GM21390 (cell line): Measurements from ENCODE around the gene IKZF1.

Experiments
- ATAC-seq: cut with Tn5 transposase; IDR thresholded peaks from one replicate; pipeline ENCODE4 v1.9.1; 2021; ENCODE audit not compliant: unreplicated experiment

The IKZF1 gene

DNA sequence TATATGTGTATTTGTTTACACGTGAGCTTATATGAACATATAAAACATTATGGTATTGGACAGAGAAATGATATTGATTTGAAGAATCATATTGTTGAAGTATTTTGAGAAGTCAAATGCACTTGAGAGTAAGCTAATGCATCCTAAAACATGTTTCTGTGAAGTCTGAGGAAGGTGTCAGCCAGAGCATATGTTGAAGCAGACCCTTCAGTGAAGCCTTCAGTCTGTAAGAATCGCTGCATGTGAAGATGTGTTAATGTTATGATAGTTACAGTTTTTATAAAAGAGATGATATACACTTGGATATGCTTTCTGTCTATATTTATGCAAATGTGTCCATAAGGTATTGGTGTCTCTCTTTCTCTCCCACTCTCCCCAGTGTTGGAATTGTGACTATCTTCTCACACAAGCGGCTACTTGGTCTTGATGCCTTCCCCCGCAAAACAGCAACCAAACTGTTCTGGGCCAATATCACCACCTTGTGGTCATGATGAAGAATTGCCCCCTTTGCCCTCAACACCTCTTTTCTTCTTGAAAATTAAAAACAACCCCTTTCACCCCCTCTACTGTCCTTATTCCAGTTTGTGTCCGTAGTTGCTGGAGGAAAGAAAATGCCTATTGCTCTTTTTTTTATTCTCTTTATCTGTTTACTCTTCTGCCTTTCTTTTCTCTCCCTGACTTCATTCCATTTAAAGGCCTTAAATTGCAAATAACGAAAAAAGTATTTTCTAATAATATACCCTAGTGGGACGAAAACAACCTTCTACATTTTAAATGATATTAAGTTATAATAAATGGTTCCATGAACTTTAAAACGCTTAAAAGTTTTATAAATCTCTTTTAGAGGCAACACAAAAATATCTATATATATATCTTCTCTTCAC, 64.9 kb downstream of the IKZF1 start:
- no peak for ATAC-seq

DNA sequence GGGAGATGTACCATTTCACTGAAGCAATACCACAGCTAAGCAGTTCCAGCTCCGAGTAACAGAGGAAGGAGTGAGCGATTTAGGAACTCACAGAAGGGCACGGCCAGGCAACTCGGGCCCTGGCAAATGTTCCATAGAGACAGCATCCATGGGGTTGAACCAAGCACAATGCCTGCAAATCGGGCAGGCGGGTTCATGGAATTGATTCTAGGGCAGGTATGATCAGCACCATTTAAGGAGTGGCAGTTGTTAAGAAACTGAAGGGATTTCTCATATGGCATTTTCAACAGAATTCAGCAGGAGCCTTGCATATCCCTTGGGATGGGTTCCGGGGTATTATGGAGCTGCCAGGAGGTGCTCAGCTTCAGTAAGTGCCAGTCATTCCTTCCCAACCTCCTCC, 66.4 kb downstream of the IKZF1 start:
- no peak for ATAC-seq

DNA sequence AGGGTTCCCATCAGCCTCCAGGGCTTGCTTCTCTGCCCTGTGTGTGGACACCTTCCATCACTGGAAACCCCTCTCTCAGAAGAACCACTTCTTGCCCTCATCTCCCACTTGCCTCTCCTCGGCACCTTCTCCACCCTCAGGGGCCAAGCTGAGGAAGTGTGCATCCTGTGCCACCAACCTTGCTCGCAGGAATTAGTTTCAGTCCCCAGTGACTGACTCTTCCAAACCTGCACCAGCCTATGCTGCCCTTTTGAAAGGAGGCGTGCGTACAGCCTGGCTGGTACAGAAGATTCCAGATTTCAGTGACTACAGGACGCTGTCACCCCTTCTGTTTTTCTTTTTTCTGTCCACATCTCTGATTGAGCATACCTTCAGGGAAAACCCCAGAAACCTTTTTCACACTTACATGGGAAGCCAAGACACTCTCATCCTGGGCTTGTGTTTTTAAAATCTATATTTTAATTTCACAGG, 67.1 kb downstream of the IKZF1 start:
- ATAC-seq: no peak

DNA sequence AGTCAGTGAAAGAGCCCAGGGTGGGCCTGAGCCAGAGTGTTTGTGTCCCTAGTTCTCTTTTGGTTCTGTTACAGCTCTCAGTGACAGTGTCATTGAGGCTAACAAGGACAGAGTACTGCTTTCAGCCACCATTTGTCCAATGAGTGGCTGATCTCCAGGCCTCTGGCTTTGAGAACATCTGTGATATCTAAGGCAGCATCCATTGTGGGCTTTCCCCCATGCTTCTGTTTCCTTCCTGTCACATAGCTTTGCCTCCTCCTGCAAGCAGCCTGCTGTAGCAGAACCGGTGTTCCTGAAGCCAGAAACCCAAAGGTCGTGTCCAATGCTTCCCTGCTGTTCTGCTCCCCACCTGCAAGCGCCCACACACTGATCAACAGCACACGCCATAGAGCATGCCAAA, 68.4 kb downstream of the IKZF1 start:
- ATAC-seq: no peak

DNA sequence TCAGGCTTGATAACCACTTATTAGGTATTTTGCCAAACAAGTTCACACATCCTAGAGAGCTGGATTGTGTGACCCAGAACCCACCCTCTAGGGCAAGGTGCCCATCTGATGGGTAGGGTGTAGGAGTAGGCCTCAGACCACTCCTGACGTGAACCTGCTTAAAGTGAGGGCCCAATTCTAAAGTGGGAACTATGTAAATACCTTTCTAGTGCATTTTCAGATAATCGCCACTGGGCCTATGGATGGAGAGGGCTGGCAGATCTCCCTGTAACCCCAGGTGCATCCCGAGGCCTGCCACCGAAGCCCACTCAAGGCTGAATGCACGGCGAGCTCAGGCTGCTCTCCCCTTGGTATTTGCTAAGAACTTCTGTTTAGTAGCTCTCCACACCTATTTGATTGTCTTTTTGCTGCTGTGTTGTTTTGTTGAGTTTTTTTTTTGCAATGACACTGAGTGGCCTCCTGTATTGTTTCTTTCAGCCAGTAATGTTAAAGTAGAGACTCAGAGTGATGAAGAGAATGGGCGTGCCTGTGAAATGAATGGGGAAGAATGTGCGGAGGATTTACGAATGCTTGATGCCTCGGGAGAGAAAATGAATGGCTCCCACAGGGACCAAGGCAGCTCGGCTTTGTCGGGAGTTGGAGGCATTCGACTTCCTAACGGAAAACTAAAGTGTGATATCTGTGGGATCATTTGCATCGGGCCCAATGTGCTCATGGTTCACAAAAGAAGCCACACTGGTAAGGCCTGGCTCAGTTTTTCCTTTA, 71.7 kb downstream of the IKZF1 start:
- no peak for ATAC-seq

DNA sequence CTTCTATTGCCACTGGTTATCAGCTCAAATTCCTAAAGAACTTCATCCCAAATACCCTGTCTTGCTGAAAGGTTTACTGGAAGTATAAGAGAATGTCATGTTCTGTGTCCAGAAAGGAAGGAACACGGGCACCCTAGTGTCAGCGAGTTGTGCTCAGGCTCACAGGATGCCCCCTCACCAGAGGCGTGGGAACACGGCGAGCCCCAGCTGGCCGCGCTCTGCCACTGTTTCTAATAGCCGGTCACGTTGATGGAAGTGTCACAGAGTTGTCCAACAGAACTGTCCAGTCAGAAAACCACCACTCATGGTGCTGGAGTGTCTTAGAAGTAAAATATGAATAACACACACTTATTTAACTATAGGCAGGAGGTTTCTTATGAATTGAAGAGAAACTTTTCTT, 72.8 kb downstream of the IKZF1 start:
- no peak for ATAC-seq

DNA sequence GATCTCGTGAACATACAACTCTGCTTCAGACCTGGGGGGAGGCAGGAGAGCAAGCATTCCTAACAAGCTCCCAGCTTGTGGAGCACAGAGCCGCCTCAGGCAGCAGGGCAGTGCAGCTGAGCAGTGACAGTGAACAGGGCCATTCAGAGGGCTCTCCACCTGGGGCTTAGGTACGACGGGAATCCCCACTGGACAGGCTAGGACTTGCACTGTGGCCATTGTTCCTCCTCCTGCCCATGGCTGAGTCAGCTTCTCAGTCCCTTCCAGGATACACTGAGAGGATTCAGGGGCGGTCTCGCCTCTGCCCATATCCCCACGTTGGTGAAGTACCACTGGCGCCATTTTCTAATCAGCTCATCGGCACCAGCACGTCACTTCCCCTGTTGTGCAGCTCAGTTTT, 74.6 kb downstream of the IKZF1 start:
- ATAC-seq: no peak

DNA sequence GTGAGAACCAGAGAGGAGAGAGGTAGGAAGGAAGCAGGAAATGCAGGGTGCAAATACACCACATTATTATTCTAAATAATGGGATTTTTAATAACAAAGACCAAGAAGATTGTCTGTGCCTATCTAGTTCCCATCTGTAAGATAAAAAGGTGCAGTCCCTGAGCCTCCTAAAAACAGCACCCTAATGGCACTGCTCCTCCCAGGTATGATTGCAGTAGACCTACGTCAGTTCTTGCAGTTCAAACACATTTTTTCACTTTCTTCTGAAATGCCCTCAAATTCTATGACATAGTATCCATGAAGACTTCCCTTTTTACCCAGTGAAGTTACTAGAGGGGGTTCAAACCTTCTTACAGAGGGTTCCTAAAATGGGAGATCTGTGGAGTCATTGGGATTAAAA, 75.0 kb downstream of the IKZF1 start:
- no peak for ATAC-seq

DNA sequence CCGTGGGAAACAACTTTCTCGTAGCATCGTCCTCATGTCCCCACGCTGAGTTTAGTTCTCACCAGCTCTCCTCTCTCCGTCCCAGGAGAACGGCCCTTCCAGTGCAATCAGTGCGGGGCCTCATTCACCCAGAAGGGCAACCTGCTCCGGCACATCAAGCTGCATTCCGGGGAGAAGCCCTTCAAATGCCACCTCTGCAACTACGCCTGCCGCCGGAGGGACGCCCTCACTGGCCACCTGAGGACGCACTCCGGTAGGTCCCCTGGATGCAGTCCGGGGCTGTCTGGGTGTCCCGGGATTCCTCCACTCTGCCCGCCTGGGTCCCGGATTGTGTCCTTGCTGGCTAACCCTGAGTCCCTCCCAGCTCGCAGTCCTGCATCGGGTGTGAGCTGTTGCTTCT, 77.9 kb downstream of the IKZF1 start:
- no peak for ATAC-seq

DNA sequence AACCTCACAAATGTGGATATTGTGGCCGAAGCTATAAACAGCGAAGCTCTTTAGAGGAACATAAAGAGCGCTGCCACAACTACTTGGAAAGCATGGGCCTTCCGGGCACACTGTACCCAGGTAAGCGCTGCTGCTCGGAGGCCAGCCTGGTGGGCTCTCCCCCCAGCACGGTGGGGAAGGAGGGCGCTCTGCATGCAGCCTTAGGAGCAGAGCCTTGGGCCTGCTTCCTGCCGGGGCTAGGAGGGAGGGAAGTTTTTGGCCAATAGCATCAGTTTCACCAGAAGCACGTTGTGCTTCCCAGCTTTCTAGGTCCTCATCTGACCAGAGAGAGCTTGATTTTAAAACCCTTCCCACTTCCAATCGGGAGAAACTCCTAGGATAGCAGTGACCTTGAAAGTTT, 82.8 kb downstream of the IKZF1 start:
- ATAC-seq: no peak

DNA sequence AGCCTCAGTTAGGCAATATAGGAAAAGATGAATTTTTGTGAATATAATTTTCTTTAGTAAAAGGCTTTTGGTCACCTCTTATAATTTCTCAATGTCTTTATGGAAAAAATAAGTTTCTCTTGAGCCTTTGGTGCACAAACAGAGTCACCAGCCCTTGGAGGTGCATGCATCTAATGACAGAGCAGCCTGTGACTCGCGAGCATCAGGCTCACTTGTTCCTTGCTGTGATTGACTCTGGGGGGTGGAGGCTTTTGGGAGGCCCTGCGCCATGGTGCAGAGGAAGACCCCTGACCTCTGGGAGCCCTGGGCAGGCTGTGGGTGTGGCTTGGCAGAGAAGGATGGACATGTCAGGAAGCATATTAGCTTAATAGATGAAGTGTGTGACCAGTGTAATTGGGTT, 85.4 kb downstream of the IKZF1 start:
- ATAC-seq: no peak

DNA sequence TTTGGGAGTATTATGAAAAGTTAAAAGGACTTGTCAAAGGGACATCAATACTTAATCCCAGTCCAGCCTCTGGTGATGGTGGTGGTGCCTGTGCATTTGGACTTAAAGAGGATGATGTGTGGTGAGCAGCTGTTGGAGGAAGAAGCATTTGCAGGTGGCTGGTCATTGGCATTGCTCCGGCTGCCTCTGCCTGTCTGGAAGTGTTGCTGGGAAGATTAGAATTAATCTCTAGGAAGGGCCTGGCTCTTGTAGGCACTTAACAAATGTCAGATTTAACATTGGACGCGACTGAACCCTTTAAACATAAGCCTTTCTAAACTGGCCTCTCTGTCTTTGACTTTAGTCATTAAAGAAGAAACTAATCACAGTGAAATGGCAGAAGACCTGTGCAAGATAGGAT, 86.9 kb downstream of the IKZF1 start:
- ATAC-seq: no peak

DNA sequence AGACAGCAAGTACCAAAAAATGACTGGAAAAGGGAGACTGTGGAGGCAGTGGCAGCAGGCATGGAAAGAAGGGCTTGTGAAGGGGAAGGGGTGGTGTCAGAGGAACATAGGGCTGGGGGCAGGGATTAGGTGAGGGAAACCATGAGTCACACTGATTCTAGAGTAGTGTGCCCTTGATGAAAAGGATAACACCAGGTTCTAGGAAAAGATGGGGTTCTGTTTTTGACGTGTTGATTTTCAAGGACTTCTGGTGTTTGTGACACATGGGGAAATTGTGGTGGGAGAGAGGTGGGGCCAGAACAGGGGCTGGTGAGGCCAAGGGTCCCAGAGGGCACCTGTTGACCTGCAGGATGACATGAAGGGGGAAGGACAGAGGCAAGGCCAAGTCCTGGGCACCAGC, 88.6 kb downstream of the IKZF1 start:
- no peak for ATAC-seq

DNA sequence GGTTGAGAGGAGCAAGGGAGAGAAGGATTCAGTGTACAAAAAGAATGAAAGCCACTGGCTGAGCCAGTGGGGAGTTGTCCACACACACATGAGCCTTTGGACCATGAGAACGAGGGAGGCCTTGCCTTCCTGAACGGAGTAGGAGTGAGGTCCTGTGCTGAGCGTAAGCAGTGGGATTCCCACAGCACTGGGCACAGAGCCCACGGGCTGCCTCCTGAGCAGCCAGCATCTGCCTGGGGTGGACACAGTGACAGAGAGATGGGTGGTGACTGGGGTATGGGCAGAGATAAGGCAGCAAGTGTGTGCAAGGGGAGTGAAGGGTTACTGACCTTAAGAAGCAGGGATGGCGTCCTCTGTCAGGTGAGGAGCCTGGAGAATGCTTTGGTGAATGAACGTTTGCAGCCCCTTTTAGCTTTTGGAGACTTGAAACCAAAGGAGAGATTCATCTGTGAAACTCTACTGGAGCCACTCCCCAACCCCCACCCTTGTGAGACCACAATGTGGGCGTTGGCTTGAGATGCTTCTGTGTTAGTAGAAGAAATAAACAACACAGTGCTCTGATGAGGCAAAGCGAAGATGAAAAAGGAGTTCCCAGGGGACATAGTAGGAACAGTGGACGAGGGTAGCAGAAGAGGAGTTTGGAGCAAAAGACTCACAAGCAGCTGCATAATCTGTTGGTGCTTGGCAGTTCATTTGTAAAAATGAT, 89.2 kb downstream of the IKZF1 start:
- ATAC-seq: no peak

DNA sequence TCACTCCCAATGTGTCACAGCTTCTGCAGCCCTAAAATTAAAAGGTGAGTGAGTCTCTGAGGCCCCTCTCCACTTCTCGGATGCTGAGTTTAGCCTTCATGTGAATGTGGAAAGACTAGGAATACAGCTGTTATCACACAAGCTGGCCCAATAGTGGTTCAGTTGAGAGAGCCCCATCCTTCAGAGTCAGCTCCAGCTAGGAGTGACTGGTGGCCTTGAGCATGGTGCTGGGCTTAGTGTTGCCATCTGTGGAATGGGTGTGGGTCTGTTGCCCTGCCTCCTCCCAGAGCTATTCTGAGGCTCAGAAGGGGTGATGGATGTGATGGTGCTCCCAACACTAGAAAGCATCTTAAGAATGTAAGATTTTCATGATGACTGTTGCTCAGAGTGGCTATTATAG, 89.8 kb downstream of the IKZF1 start:
- ATAC-seq: no peak

DNA sequence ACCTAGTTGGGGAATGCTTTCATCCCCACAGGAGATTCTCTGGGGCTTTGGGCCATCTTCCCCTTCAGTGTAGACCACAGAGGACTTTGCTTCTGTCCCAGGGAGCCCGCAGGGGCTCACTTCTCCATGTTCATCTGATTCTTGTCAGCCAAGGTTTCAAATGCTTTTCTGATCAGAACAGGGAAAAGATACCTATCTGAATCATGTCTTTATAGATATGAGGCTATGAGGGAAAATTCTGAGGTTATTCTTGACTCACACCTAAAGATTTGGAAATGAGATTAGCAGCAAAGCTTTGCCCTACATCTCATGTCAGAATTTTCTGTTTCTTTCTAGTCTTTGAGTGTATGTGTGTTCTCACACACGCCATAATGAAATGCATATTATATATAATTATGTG, 92.3 kb downstream of the IKZF1 start:
- ATAC-seq: peak; percentile 4

DNA sequence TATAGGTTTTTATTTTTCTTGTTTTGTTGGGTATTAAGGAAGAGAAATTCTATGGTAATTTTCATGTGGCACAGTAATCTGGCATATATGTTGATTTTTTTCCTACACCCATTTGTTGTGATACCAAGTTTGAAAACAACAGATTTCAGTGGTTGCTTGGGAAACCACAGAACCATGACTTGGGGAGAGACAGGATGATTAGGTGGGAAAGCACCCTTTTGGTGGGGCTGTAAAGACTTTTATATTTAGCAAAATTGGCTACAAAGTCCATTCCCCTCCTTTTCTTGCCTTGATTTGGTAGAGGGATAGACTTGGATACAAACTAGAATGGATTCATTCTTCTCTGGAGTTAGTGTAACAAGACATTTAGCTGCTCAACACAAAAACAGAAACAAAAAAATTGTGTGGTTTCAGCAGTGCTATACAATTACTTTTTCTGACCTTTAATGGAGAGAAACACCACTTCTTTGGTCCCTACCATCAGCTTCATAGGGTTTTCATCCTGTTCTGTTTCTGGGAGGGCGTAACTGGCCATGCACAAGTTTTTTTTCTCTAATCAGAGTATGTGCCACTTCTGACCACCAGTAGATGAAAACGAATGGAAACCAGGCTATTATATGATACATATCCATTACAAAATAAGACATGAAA, 92.9 kb downstream of the IKZF1 start:
- peak; percentile 58 for ATAC-seq

DNA sequence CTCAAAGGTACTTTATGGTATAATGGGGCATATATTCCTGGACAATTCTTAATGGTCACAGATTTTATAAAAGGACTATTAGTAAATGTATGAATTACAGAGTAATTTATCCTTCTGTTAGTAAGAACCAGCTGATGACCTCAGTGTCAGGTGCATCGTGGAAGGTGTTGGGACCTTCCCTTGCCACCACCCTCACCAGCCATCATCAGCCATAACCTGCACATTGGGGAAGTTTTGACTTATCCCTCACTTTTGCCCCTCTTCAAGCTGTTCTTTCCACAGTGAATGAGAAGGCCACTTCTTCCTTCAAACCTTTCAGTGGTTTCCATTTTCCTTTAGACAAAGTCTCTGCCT, 93.4 kb downstream of the IKZF1 start:
- no peak for ATAC-seq

DNA sequence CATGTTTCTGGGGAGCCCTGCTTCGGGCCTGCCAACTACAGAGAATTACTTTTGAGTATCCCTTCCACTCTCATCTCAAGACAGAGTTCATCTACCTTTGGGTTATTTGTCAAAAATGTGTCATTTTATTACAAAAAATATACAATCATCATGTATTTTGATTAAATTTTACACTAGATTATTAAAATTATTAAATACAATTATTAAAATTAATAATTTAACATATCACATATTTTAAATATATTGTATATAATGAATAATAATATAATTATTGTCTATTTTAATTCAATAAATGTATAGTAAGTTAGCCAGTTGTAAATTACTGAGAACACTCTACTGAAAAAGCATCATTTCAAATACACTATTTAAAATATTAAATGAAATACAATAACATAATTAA, 94.7 kb downstream of the IKZF1 start:
- ATAC-seq: no peak

DNA sequence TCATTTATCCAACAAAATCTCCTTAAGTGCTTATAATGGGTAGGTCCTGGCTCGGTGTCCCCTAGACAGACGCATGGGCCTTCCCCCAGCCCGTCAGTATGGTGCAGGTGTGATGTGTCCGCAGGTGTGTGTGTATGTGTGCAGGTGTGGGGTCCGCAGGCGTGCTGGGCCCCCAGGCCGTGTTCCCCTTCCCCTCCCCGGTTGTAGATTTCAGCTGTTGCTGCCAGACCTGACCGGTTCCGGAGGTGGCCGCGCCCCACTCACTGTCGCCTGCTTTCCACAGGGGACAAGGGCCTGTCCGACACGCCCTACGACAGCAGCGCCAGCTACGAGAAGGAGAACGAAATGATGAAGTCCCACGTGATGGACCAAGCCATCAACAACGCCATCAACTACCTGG, 95.1 kb downstream of the IKZF1 start:
- ATAC-seq: no peak

DNA sequence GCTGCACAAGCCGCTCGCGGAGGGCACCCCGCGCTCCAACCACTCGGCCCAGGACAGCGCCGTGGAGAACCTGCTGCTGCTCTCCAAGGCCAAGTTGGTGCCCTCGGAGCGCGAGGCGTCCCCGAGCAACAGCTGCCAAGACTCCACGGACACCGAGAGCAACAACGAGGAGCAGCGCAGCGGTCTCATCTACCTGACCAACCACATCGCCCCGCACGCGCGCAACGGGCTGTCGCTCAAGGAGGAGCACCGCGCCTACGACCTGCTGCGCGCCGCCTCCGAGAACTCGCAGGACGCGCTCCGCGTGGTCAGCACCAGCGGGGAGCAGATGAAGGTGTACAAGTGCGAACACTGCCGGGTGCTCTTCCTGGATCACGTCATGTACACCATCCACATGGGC, 95.6 kb downstream of the IKZF1 start:
- ATAC-seq: no peak
